Measurements from ENCODE around the gene PUS1. TPM values are rescaled to one million over a fixed set of nuclear protein-coding genes. Genes with fewer than 3 reads are reported as not detected.

PUS1 gene
- total and polyA plus RNA-seq, 9 of the 15 experiments (the other 6 are each of a cell fraction or from before 2014, with no cell fraction given) = 1.9 to 90.8 (median 30.0) TPM

- TF ChIP-seq ZNF740 (CRISPR knock-in tag; IDR thresholded peaks at IDR 0.05) = peak; percentile 83
- no peak for TF ChIP-seq ZNF740 (tag; IDR thresholded peaks at IDR 0.05)
- TF ChIP-seq TCF7L2 (IDR thresholded peaks at IDR 0.05; ENCODE audit: low read depth, low read length) = no peak
- TF ChIP-seq CREB3L1 (IDR thresholded peaks at IDR 0.05; ENCODE audit: borderline replicate concordance, low read depth) = no peak; the same call in 1 of the 2 replicates
- no peak for TF ChIP-seq SRSF9 (IDR thresholded peaks at IDR 0.05; ENCODE audit: borderline replicate concordance, low read depth, low read length)
- no peak for TF ChIP-seq ARID3B (CRISPR knock-in tag; IDR thresholded peaks at IDR 0.05; ENCODE audit: borderline replicate concordance)
- TF ChIP-seq KLF13 (tag; IDR thresholded peaks at IDR 0.05; ENCODE audit: borderline replicate concordance, low read depth) = peak; percentile 62; the same call in 1 of the 2 replicates
- no peak for TF ChIP-seq MXD1 (CRISPR knock-in tag; IDR thresholded peaks at IDR 0.05; ENCODE audit: borderline replicate concordance, poor library complexity, severe bottlenecking)
- no peak for TF ChIP-seq ZNF445 (CRISPR knock-in tag; IDR thresholded peaks at IDR 0.05; ENCODE audit: low read depth)
- no peak for TF ChIP-seq MEF2A (IDR thresholded peaks at IDR 0.05; ENCODE audit: control insufficient read depth, low read depth, low read length)
- TF ChIP-seq PCBP1 (IDR thresholded peaks at IDR 0.05; ENCODE audit: low read depth, low read length, poor library complexity, severe bottlenecking) = no peak
- no peak for TF ChIP-seq ETV1 (tag; conservative IDR thresholded peaks at IDR 0.05; ENCODE audit: low read depth)
- TF ChIP-seq ARNT (IDR thresholded peaks at IDR 0.05) = no peak
- TF ChIP-seq ZNF584 (CRISPR knock-in tag; IDR thresholded peaks at IDR 0.05; ENCODE audit: low read depth) = no peak
- TF ChIP-seq NCOA1 (IDR thresholded peaks at IDR 0.05; ENCODE audit: low read depth) = no peak
- TF ChIP-seq NEUROD1 (IDR thresholded peaks at IDR 0.05; ENCODE audit: borderline replicate concordance, low read depth, low read length, partially characterized antibody) = no peak
- TF ChIP-seq CREM (IDR thresholded peaks at IDR 0.05; ENCODE audit: low read depth) = peak; percentile 76
- TF ChIP-seq RCOR1 (IDR thresholded peaks at IDR 0.05; ENCODE audit: borderline replicate concordance in 1 of 2, low read depth in 2 of 2, low read length in 2 of 2) = peak in 1 of 2 experiments; percentile 37; a peak in 1 of 4 replicates
- TF ChIP-seq FOXM1 (IDR thresholded peaks at IDR 0.05; ENCODE audit: low read depth) = no peak
- no peak; the same call in 1 of the 2 replicates for TF ChIP-seq FOXM1 (CRISPR knock-in tag; IDR thresholded peaks at IDR 0.05; ENCODE audit: low read depth)
Measured at GRCh38 chr12:131896080-131896810, 32.8 kb upstream of the PUS1 start (continued).
